Neural progenitor cell (in vitro differentiated cells): ENCODE data around the gene DLK1. TPM values are rescaled to one million over a fixed set of nuclear protein-coding genes. Genes with fewer than 3 reads are reported as not detected.
A peak's percentile ranks its signal among the peaks of the same experiment; 100 is the strongest.

Experiments
- DNase-seq: peaks from one replicate; pipeline ENCODE4 v3.0.0-alpha.2; 2016; ENCODE audit warnings: low spot score
- H2AFZ ChIP-seq: fragments of 200-600 bp; sonication (generic); replicated peaks from 2 replicates; pipeline ENCODE4 v1.6.1; 2016; ENCODE audit warnings: antibody characterized with exemption
- H3F3A ChIP-seq: fragments of 200-600 bp; sonication (generic); 2 replicates; pipeline ENCODE4 v1.6.1; 2016; ENCODE audit warnings: antibody characterized with exemption, low read depth
- H3K27ac ChIP-seq: fragments of 200-600 bp; sonication (generic); 2 replicates; pipeline ENCODE4 v1.5.1; 2016; ENCODE audit warnings: mild to moderate bottlenecking
- H3K27me3 ChIP-seq: fragments of 200-600 bp; sonication (generic); 2 replicates; pipeline ENCODE4 v1.6.1; 2016; ENCODE audit warnings: mild to moderate bottlenecking, moderate library complexity
- H3K36me3 ChIP-seq: fragments of 200-600 bp; sonication (generic); 2 replicates; pipeline ENCODE4 v1.5.1; 2016
- H3K4me1 ChIP-seq: fragments of 200-600 bp; sonication (generic); 2 replicates; pipeline ENCODE4 v1.6.1; 2016; ENCODE audit warnings: mixed run types
- H3K4me2 ChIP-seq: fragments of 200-600 bp; sonication (generic); 2 replicates; pipeline ENCODE4 v1.6.1; 2016
- H3K4me3 ChIP-seq: fragments of 200-600 bp; sonication (generic); 2 replicates; pipeline ENCODE4 v1.5.1; 2016
- H3K79me2 ChIP-seq: fragments of 200-600 bp; sonication (generic); 2 replicates; pipeline ENCODE4 v1.6.1; 2016; ENCODE audit warnings: low read depth
- H3K9ac ChIP-seq: fragments of 200-600 bp; sonication (generic); 2 replicates; pipeline ENCODE4 v1.6.1; 2016
- H3K9me3 ChIP-seq: fragments of 200-600 bp; sonication (generic); 2 replicates; pipeline ENCODE4 v1.5.1; 2016; ENCODE audit warnings: low read depth
- H4K20me1 ChIP-seq: fragments of 200-600 bp; sonication (generic); 2 replicates; pipeline ENCODE4 v1.6.1; 2016; ENCODE audit warnings: low read depth
- H3K27ac Mint-ChIP-seq: 3 replicates; pipeline ENCODE4 v1.8.0; 2021; ENCODE audit warnings: mixed read lengths
- H3K27me3 Mint-ChIP-seq: 2 replicates; pipeline ENCODE4 v1.8.0; 2022; ENCODE audit warnings: low read depth, mild to moderate bottlenecking, inconsistent platforms, moderate library complexity, mixed read lengths; ENCODE audit not compliant: insufficient read depth
- H3K36me3 Mint-ChIP-seq: 3 replicates; pipeline ENCODE4 v1.8.0; 2021; ENCODE audit warnings: mixed read lengths
- H3K4me1 Mint-ChIP-seq: 3 replicates; pipeline ENCODE4 v1.8.0; 2021; ENCODE audit warnings: mixed read lengths
- H3K4me3 Mint-ChIP-seq: 3 replicates; pipeline ENCODE4 v1.8.0; 2021; ENCODE audit warnings: mild to moderate bottlenecking, moderate library complexity, mixed read lengths
- H3K9me3 Mint-ChIP-seq: 3 replicates; pipeline ENCODE4 v1.8.0; 2020; ENCODE audit warnings: mixed read lengths
- CTCF ChIP-seq: fragments of 200-600 bp; sonication (generic); IDR thresholded peaks from 2 replicates; pipeline ENCODE4 v1.5.1; 2017; ENCODE audit warnings: antibody characterized with exemption, mild to moderate bottlenecking
- EZH2 ChIP-seq: fragments of 200-600 bp; sonication (generic); IDR thresholded peaks from 2 replicates; pipeline ENCODE4 v1.6.1; 2017; ENCODE audit warnings: antibody characterized with exemption, mild to moderate bottlenecking, moderate library complexity
- EZH2phosphoT487 ChIP-seq: fragments of 200-600 bp; sonication (generic); IDR thresholded peaks from 2 replicates; pipeline ENCODE4 v1.6.1; 2017; ENCODE audit warnings: antibody characterized with exemption
- total RNA-seq: library from RNA; depleted of rRNA; stranded (reverse); fragments of >200 nt; gene quantifications from 2 replicates; pipeline ENCODE4 v1.2.3, GENCODE V29; 2015; ENCODE audit warnings: low replicate concordance

Gene DLK1
- total RNA-seq, 1 donor from 2014 or later: 312 TPM

DNA sequence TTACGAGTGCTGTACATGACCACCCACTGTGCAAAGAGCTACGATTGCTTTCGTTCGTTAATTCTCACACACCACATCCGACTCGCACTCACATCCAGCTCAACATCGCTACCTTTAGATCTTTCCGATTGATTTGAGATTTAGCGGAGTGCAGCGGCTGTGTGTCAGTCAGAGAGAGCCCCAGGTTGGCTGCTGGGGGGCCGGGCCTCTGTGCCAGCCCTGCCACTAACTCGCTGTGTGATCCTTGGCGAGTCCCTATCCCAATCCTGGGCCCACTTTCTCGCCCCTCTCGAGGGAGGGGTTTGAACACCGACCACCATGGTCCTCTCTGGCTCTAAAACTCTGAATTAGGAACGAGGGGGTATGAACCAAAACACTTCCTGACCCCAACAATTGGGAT, 8.6 kb downstream of the DLK1 start:
- Mint-ChIP-seq H3K36me3 (peaks cover 4% of the 10 kb centered on the region), H3K27me3 (peaks cover 4% of the 10 kb centered on the region), H3K9me3 (no peaks in the 10 kb centered on the region), H3K27ac (no peak overlapping the region), H3K4me1 (peaks cover 34% of the 10 kb centered on the region), H3K4me3 (no peak overlapping the region)
- Histone ChIP-seq H3K4me1 (peaks cover 21% of the 10 kb centered on the region), H3K4me2 (no peak overlapping the region), H3K4me3 (no peak overlapping the region), H3K27me3 (no peaks in the 10 kb centered on the region), H3K36me3 (no peaks in the 10 kb centered on the region), H3F3A (peaks cover 59% of the 10 kb centered on the region), H3K27ac (peak overlapping the region; percentile 74), H3K79me2 (peaks cover 11% of the 10 kb centered on the region), H3K9ac (no peak overlapping the region), H3K9me3 (no peaks in the 10 kb centered on the region), H4K20me1 (peaks cover 35% of the 10 kb centered on the region), H2AFZ (no peak overlapping the region)
- TF ChIP-seq EZH2 (no peak), EZH2phosphoT487 (no peak), CTCF (no peak)
- DNase-seq: no peak

- Mint-ChIP-seq H3K27me3 (peaks cover 2% of the 10 kb centered on the region), H3K4me1 (peaks cover 23% of the 10 kb centered on the region), H3K27ac (no peak overlapping the region), H3K36me3 (peaks cover 4% of the 10 kb centered on the region), H3K9me3 (no peaks in the 10 kb centered on the region), H3K4me3 (no peak overlapping the region)
- Histone ChIP-seq H2AFZ (no peak overlapping the region), H3K36me3 (no peaks in the 10 kb centered on the region), H3K4me1 (peaks cover 9% of the 10 kb centered on the region), H4K20me1 (peaks cover 23% of the 10 kb centered on the region), H3K27me3 (no peaks in the 10 kb centered on the region), H3K79me2 (no peaks in the 10 kb centered on the region), H3F3A (peaks cover 46% of the 10 kb centered on the region), H3K4me2 (no peak overlapping the region), H3K27ac (peak overlapping the region; percentile 74), H3K4me3 (no peak overlapping the region), H3K9me3 (no peaks in the 10 kb centered on the region), H3K9ac (no peak overlapping the region)
- no peak for TF ChIP-seq EZH2phosphoT487
- TF ChIP-seq EZH2: no peak
- no peak for TF ChIP-seq CTCF
- peak; percentile 57 for DNase-seq
These were observed 9.8 kb downstream of the DLK1 start for GRCh38 chr14:100736269-100737180.

DNA sequence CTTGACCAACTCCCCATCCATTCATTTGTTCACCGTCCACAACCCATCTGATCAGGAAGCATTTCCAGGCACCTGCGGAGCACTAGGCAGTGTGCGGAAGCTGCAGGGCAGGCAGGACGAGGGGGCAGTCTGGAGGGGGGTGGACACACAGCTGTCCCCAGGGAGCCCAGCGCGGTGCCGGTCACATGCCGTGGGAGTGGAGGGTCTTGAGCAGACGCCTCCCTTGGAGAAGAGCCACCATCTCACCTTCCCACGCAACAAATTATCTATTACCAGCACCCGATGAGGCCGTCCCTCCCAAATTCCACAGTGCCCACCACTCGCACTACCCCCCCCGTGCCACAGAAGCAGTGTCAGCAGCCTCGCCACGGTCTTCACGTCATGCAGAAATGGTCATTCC, 10.8 kb downstream of the DLK1 start:
- DNase-seq: no peak
- Histone ChIP-seq H3K9ac (no peak overlapping the region), H4K20me1 (peaks cover 13% of the 10 kb centered on the region), H3K27me3 (no peaks in the 10 kb centered on the region), H3F3A (peaks cover 36% of the 10 kb centered on the region), H3K4me3 (no peak overlapping the region), H3K27ac (no peak overlapping the region), H3K36me3 (no peaks in the 10 kb centered on the region), H3K79me2 (no peaks in the 10 kb centered on the region), H3K4me1 (peaks cover under 1% of the 10 kb centered on the region), H3K4me2 (no peak overlapping the region), H3K9me3 (no peaks in the 10 kb centered on the region), H2AFZ (no peak overlapping the region)
- H3K27me3 Mint-ChIP-seq: peaks cover 2% of the 10 kb centered on the region
- H3K27ac Mint-ChIP-seq: peak overlapping the region; percentile 78
- peaks cover 4% of the 10 kb centered on the region for H3K36me3 Mint-ChIP-seq
- peaks cover 15% of the 10 kb centered on the region for H3K4me1 Mint-ChIP-seq
- no peak for TF ChIP-seq EZH2phosphoT487
- TF ChIP-seq EZH2: no peak
- no peaks in the 10 kb centered on the region for H3K9me3 Mint-ChIP-seq
- H3K4me3 Mint-ChIP-seq: no peak overlapping the region

GRCh38 chr14:100738269-100738691, 11.6 kb downstream of the DLK1 start:
- TF ChIP-seq EZH2: no peak
- no peak for TF ChIP-seq CTCF
- H2AFZ ChIP-seq: no peak overlapping the region
- H3K4me3 ChIP-seq: no peak overlapping the region
- H3K4me1 Mint-ChIP-seq: peaks cover 10% of the 10 kb centered on the region
- H3K79me2 ChIP-seq: no peaks in the 10 kb centered on the region
- no peaks in the 10 kb centered on the region for H3K27me3 ChIP-seq
- H3K9ac ChIP-seq: no peak overlapping the region
- no peak overlapping the region for H3K27ac ChIP-seq
- H3K9me3 ChIP-seq: no peaks in the 10 kb centered on the region
- no peaks in the 10 kb centered on the region for H3K4me1 ChIP-seq
- H3K27me3 Mint-ChIP-seq: peaks cover 2% of the 10 kb centered on the region
- no peaks in the 10 kb centered on the region for H3K36me3 ChIP-seq
- H3K4me2 ChIP-seq: no peak overlapping the region
- no peak for DNase-seq
- H3K36me3 Mint-ChIP-seq: peaks cover 4% of the 10 kb centered on the region
- no peaks in the 10 kb centered on the region for H3K9me3 Mint-ChIP-seq
- no peak overlapping the region for H3K27ac Mint-ChIP-seq
- H4K20me1 ChIP-seq: peaks cover 7% of the 10 kb centered on the region
- H3F3A ChIP-seq: peaks cover 29% of the 10 kb centered on the region
- H3K4me3 Mint-ChIP-seq: no peak overlapping the region
